Heart left ventricle (tissue), 13 donors: Measurements from ENCODE around the gene OR10A2.

Source experiments
- CTCF ChIP-seq, 12 donors: fragments of 200-600 bp; sonication (generic) in 4 of 12; IDR thresholded peaks; one replicate each; pipeline versions ENCODE4 v1.5.0 to v1.8.0; 2018 to 2022; ENCODE audit warnings: antibody characterized with exemption in 12 of 12, mild to moderate bottlenecking in 5 of 12
- POLR2A ChIP-seq, 2 donors: fragments of 450-650 bp; IDR thresholded peaks; one replicate each; pipeline ENCODE4 v1.6.1; 2017; ENCODE audit warnings: antibody characterized with exemption in 2 of 2, mild to moderate bottlenecking in 2 of 2, moderate library complexity in 2 of 2
- donor health status: ischemic (EF 13 %, LVEDD 7.1; RV severe dilation, severe dysfunction).
- donor health status: DM: no; HTN: yes; CAD: no.
- donor health status: DM: no; HTN: no; CAD: no.
- donor health status: ischemic (EF 25% LVEDD 6.9; RV normal size, moderate dysfunction).
- donor health status: ischemic (EF 25% LVEDD 5.7; RV mildly dilated, moderate dysfunction).
- donor health status: ischemic (EF 35%, LVEDD 5.7; RV mildly dilated, moderate dysfunction).
- donor health status: nonischemic (EF 11% LVEDD 7.7; RV severe dilation, severe dysfunction).
- donor health status: DM: yes; HTN: yes; CAD: no.
- donor health status: PGD.
- donor health status: ischemic (EF 29% LVEDD 5.4; RV normal size, mild dysfunction).
- donor health status: nonischemic (EF 23%, LVEDD 6.1; RV moderate dilation, normal function).

DNA sequence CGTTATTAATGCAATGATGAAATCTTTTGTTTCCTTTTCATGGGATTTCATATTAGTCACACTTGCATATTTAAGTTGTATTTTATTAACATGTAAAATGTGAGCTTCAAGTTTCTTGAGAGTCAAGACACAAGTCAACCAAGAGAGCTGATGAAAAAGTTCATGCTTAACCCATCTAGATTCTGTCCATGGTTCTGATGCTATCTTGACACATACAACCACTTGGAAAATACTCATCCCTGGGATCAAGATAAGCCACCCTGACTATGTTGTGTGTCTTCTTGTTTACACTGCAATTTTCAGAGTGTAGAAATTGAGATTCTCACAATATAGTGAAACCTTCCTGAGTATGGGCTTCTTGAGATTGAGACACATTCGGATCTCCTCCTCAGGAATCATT is 12.9 kb downstream of the OR10A2 start:
- no peak for TF ChIP-seq CTCF (IDR thresholded peaks at IDR 0.05)
- no peak for TF ChIP-seq POLR2A (IDR thresholded peaks at IDR 0.05)
